GM04504 (cell line): Measurements from ENCODE around the gene ZNF324B.
"Not testable (repeated sequence)": the region's sequence is repeated elsewhere in the genome, so short reads cannot be mapped to it uniquely, and the experiment has no call there.

Experiments used
- DNase-seq: peaks from one replicate; pipeline ENCODE4 v3.0.0-alpha.2; 2012; ENCODE audit warnings: low read depth

ZNF324B gene

GRCh38 chr19:58451358-58452101 lies at the start of gene ZNF324B:
ZNF324B (plus strand) TSS chr19:58451622; CDS start chr19:58453702, 2,080 bp downstream.
- DNase-seq, result peak; percentile 88

- no peak for DNase-seq
Observed at GRCh38 chr19:58401840-58402421, 49.5 kb upstream of the ZNF324B start.

- DNase-seq, result not testable (repeated sequence)
Observed at GRCh38 chr19:58403920-58404478, 47.4 kb upstream of the ZNF324B start.

GRCh38 chr19:58406818-58407657 lies 44.4 kb upstream of the ZNF324B start:
- no peak for DNase-seq

- no peak for DNase-seq
Observed at GRCh38 chr19:58407658-58408151, 43.7 kb upstream of the ZNF324B start.

GRCh38 chr19:58408152-58409009 lies 43.0 kb upstream of the ZNF324B start, which contains the start of gene ZNF584:
ZNF584 (plus strand) TSS chr19:58408649; CDS start chr19:58409148, 499 bp downstream.
- DNase-seq, result peak; percentile 81

GRCh38 chr19:58409010-58409790 lies 42.2 kb upstream of the ZNF324B start:
- DNase-seq, result no peak

GRCh38 chr19:58416604-58417003 lies 34.8 kb upstream of the ZNF324B start:
- DNase-seq, result no peak

GRCh38 chr19:58417071-58417470 lies 34.4 kb upstream of the ZNF324B start:
- no peak for DNase-seq

GRCh38 chr19:58428617-58429016 lies 22.8 kb upstream of the ZNF324B start:
- DNase-seq, result no peak

GRCh38 chr19:58429745-58430144 lies 21.7 kb upstream of the ZNF324B start:
- no peak for DNase-seq

GRCh38 chr19:58434217-58434616 lies 17.2 kb upstream of the ZNF324B start:
- no peak for DNase-seq

- DNase-seq, result peak; percentile 100
Observed at GRCh38 chr19:58439576-58440554, 11.6 kb upstream of the ZNF324B start, which contains the start of gene ZNF132. ZNF132 (minus strand) TSS chr19:58440153; CDS start chr19:58439821, 332 bp downstream.

GRCh38 chr19:58440556-58440955 lies 10.9 kb upstream of the ZNF324B start:
- DNase-seq, result no peak

- DNase-seq, result not testable (repeated sequence)
Observed at GRCh38 chr19:58442986-58443385, 8.4 kb upstream of the ZNF324B start.

GRCh38 chr19:58448860-58449259 lies 2.6 kb upstream of the ZNF324B start:
- not testable (repeated sequence) for DNase-seq

GRCh38 chr19:58449980-58450379 lies 1.4 kb upstream of the ZNF324B start:
- not testable (repeated sequence) for DNase-seq

GRCh38 chr19:58450856-58451357 lies 515 bp upstream of the ZNF324B start:
- DNase-seq, result no peak

- no peak for DNase-seq
Observed at GRCh38 chr19:58453743-58454142, 2.3 kb downstream of the ZNF324B start.
